SU-DHL-6 (cell line): Measurements from ENCODE around the gene DDX10.

Experiments
- H2AFZ ChIP-seq: fragments of 200-600 bp; sonication (generic); 2 replicates; pipeline ENCODE4 v1.6.1; 2014; ENCODE audit warnings: low read depth, mild to moderate bottlenecking, moderate library complexity, mixed read lengths, antibody characterized with exemption, low read length; ENCODE audit not compliant: severe bottlenecking
- H3F3A ChIP-seq: fragments of 200-600 bp; shearing (Covaris generic); 2 replicates; pipeline ENCODE4 v1.6.0; 2016; ENCODE audit warnings: antibody characterized with exemption, mild to moderate bottlenecking; ENCODE audit not compliant: insufficient read depth
- H3K27ac ChIP-seq: fragments of 200-600 bp; sonication (generic); 2 replicates; pipeline ENCODE4 v1.5.1; 2016; ENCODE audit warnings: low read depth, mild to moderate bottlenecking, low read length, moderate library complexity, mixed read lengths
- H3K27me3 ChIP-seq: fragments of 200-600 bp; sonication (generic), shearing (Covaris generic); 2 replicates; pipeline ENCODE4 v1.6.0; 2014; ENCODE audit warnings: mild to moderate bottlenecking, low read length
- H3K36me3 ChIP-seq: fragments of 200-600 bp; sonication (generic); 2 replicates; pipeline ENCODE4 v1.6.1; 2014; ENCODE audit warnings: mild to moderate bottlenecking, low read length, mixed read lengths
- H3K4me2 ChIP-seq: fragments of 300-600, 200-600 bp; shearing (Covaris generic), sonication (generic); 2 replicates; pipeline ENCODE4 v1.6.0; 2014; ENCODE audit warnings: low read length, low read depth, mild to moderate bottlenecking; ENCODE audit not compliant: poor library complexity, severe bottlenecking
- H3K4me3 ChIP-seq: fragments of 200-600 bp; sonication (generic); 2 replicates; pipeline ENCODE4 v1.5.1; 2014; ENCODE audit warnings: antibody characterized with exemption, low read length, mild to moderate bottlenecking, mixed read lengths; ENCODE audit not compliant: insufficient read depth, poor library complexity, severe bottlenecking
- H3K79me2 ChIP-seq: fragments of 200-600 bp; sonication (generic); 2 replicates; pipeline ENCODE4 v1.6.1; 2014; ENCODE audit warnings: mild to moderate bottlenecking, low read length, moderate library complexity; ENCODE audit not compliant: insufficient read depth
- H3K9ac ChIP-seq: fragments of 200-600 bp; sonication (generic); 2 replicates; pipeline ENCODE4 v1.7.0; 2014; ENCODE audit warnings: mild to moderate bottlenecking, low read length
- H3K9me2 ChIP-seq: fragments of 200-600 bp; sonication (generic); replicated peaks from 2 replicates; pipeline ENCODE4 v1.6.1; 2014; ENCODE audit warnings: low read length; ENCODE audit not compliant: insufficient read depth
- H3K9me3 ChIP-seq: fragments of 200-600 bp; sonication (generic); 2 replicates; pipeline ENCODE4 v1.6.1; 2014; ENCODE audit warnings: low read length, mixed read lengths; ENCODE audit not compliant: insufficient read depth
- H4K20me1 ChIP-seq: fragments of 200-600 bp; sonication (generic); 2 replicates; pipeline ENCODE4 v1.6.1; 2014; ENCODE audit warnings: low read depth, mild to moderate bottlenecking, antibody characterized with exemption, low read length, moderate library complexity, mixed read lengths
- EZH2phosphoT487 ChIP-seq: fragments of 200-600 bp; sonication (generic), shearing (Covaris generic); conservative IDR thresholded peaks from 2 replicates; pipeline ENCODE4 v1.6.1; 2018; ENCODE audit warnings: mild to moderate bottlenecking, antibody characterized with exemption, low read length, moderate library complexity, mixed read lengths
- TF ChIP-seq, protein P1 (sequence below): fragments of 200-600 bp; sonication (generic); IDR thresholded peaks from one replicate; pipeline ENCODE4 v1.5.1; 2017; ENCODE audit warnings: antibody characterized with exemption, mild to moderate bottlenecking, low read length, moderate library complexity; ENCODE audit not compliant: insufficient read depth, poor library complexity, severe bottlenecking

DDX10 gene

DNA sequence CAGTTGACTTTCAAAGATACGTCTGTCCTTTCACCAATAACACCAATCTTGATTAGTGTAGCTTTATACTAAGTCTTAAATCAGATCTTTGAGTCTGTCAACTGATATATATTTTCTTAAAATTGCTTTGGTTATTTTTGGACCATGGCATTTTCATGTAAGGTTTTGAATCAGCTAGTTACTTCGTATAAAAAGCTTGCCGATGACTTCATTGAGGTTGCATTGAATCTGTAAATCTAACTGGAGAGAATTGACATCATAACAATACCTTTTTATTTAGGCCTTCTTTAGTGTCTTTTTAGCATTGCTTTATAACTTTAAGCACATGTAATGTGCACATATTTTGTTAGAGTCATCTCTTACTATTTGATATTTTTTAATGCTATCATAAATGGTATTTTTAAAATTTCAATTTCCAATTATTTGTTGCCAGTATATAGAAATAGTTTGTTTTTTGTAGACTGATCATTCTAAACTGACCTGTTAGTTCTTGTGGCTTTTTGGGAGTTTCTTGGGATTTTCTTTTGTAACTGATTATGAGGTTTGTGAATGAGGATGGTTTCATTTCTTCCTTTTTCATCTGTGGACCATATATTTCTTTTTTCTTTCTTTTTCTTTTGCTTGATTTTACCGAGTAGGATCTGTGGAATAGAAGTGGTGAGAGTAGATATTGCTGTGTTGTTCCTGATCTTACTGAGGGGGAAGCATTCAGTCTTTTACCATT lies 61.4 kb downstream of the DDX10 start:
- Histone ChIP-seq H3K27ac (no peak overlapping the region), H3K27me3 (no peaks in the 10 kb centered on the region), H3K9me2 (no peaks in the 10 kb centered on the region), H3F3A (no peaks in the 10 kb centered on the region), H3K4me3 (no peak overlapping the region), H3K4me2 (no peak overlapping the region), H3K79me2 (peaks cover 40% of the 10 kb centered on the region), H3K9me3 (no peaks in the 10 kb centered on the region), H3K9ac (no peak overlapping the region), H3K36me3 (peaks cover 34% of the 10 kb centered on the region), H4K20me1 (no peaks in the 10 kb centered on the region), H2AFZ (no peak overlapping the region)
- TF ChIP-seq, protein P1, sequence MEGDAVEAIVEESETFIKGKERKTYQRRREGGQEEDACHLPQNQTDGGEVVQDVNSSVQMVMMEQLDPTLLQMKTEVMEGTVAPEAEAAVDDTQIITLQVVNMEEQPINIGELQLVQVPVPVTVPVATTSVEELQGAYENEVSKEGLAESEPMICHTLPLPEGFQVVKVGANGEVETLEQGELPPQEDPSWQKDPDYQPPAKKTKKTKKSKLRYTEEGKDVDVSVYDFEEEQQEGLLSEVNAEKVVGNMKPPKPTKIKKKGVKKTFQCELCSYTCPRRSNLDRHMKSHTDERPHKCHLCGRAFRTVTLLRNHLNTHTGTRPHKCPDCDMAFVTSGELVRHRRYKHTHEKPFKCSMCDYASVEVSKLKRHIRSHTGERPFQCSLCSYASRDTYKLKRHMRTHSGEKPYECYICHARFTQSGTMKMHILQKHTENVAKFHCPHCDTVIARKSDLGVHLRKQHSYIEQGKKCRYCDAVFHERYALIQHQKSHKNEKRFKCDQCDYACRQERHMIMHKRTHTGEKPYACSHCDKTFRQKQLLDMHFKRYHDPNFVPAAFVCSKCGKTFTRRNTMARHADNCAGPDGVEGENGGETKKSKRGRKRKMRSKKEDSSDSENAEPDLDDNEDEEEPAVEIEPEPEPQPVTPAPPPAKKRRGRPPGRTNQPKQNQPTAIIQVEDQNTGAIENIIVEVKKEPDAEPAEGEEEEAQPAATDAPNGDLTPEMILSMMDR = no peak
- no peak for TF ChIP-seq EZH2phosphoT487

DNA sequence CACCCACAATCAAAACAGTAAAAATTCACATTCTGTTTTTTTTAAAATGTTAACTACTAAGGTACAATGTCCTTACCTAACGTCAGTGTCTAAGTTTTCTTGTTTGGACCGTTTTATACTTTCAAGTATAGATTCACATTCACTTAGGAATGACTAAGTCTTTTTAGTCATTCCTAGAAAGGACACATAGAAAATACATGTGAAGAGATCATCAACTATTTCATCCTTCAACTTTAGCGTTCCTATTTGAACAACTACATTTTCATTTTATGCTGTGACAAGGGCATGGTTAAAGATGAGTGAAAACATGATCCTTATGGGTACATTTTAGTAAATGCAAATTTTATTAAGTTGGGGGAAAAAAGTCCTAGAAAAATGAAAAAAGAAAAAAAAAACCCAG lies 62.8 kb downstream of the DDX10 start:
- Histone ChIP-seq H3K27me3 (no peaks in the 10 kb centered on the region), H3K4me2 (no peak overlapping the region), H3K9me2 (no peaks in the 10 kb centered on the region), H3K36me3 (peaks cover 26% of the 10 kb centered on the region), H4K20me1 (no peaks in the 10 kb centered on the region), H3K9ac (no peak overlapping the region), H2AFZ (no peak overlapping the region), H3K9me3 (no peaks in the 10 kb centered on the region), H3K79me2 (peaks cover 40% of the 10 kb centered on the region), H3K4me3 (no peak overlapping the region), H3K27ac (no peak overlapping the region), H3F3A (0 out of 2 replicates have a peak, but pooled peaks cover 4% of the 10 kb centered on the region)
- no peak for TF ChIP-seq EZH2phosphoT487
- TF ChIP-seq, protein P1 = no peak

DNA sequence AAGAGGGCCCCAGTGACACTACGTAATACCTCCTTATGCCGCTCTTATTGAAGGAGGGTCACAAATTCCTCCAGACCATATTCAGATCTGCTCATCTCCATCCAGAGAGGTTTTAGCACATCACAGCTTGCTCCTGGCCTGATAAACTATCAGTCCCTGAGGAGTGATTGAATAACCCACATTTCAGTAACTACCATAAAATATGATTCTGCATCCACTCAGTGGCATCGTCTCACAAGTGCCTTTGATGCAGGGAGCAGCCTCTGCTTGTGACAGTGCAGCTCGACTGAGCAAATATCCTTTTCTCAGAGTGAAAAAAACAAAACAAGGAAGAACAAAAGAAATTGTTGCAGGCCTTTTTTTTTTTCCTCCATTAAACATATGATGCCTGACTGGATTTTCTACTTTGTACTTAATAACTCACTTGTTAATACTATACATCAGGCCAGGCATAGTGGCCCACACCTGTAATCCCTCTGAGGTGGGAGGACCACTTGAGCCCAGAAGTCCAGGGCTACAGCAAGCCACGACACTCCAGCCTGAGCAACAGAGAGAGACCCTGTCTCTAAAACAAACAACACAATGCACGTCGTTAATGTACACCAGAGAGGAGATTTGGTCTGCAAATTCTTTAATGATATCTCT lies 64.5 kb downstream of the DDX10 start:
- Histone ChIP-seq H4K20me1 (no peaks in the 10 kb centered on the region), H3K9ac (no peak overlapping the region), H3F3A (0 out of 2 replicates have a peak, but pooled peaks cover 4% of the 10 kb centered on the region), H3K27ac (no peak overlapping the region), H3K4me2 (no peak overlapping the region), H3K9me2 (no peaks in the 10 kb centered on the region), H2AFZ (no peak overlapping the region), H3K36me3 (peaks cover 13% of the 10 kb centered on the region), H3K9me3 (no peaks in the 10 kb centered on the region), H3K27me3 (no peaks in the 10 kb centered on the region), H3K79me2 (peaks cover 46% of the 10 kb centered on the region), H3K4me3 (no peak overlapping the region)
- TF ChIP-seq EZH2phosphoT487 = no peak

DNA sequence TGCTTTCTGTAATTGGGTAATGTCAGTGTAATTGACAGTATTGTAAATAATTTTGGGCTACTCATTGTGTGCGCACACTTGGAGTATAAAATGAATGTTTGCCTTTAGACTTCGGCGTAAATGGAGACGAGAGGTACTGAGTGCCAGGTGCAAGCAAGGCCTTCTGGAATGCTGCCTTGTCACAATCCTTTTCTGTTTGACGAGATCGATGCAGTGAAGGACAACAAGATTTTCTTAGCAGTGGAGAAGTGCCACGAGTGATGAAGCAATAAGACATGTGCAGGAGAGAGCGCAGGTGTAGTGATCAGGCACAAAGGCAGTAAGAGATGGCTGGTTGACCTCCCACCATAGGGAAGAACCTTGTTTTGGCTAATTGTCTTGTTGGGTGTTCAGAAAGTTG lies 67.5 kb downstream of the DDX10 start:
- Histone ChIP-seq H3K9ac (no peak overlapping the region), H3K36me3 (peaks cover 11% of the 10 kb centered on the region; the same call in 1 of the 2 replicates), H3K79me2 (peaks cover 43% of the 10 kb centered on the region), H3K27ac (no peak overlapping the region), H2AFZ (no peak overlapping the region), H3K9me2 (no peaks in the 10 kb centered on the region), H3K4me2 (no peak overlapping the region), H3K4me3 (no peak overlapping the region), H3F3A (0 out of 2 replicates have a peak, but pooled peaks cover 4% of the 10 kb centered on the region), H4K20me1 (no peaks in the 10 kb centered on the region), H3K27me3 (no peaks in the 10 kb centered on the region), H3K9me3 (no peaks in the 10 kb centered on the region)
- TF ChIP-seq, protein P1 = no peak
- no peak for TF ChIP-seq EZH2phosphoT487
